Calu3 (cell line): ENCODE measurements around the gene RAD51B. TPM values are rescaled to one million over a fixed set of nuclear protein-coding genes. Genes with fewer than 3 reads are reported as not detected.
"Not testable (repeated sequence)": the region's sequence is repeated elsewhere in the genome, so short reads cannot be mapped to it uniquely, and the experiment has no call there.

Experiments
- BruUV-seq: library from RNA; stranded (reverse); fragments of 400-500 nt; replicated peaks from 2 replicates; lab custom pipeline; 2021; lab: Mats Ljungman, UMichigan
- CTCF ChIA-PET: fragments of 300-600 bp; sonication (Branson Sonifier 250); formaldehyde crosslinking; loops from one replicate; lab custom pipeline; 2022; ENCODE audit warnings: antibody characterized with exemption; lab: Charles Lee
- DNase-seq: peaks from one replicate; pipeline ENCODE4 v3.0.0; 2022
- H3K27ac Mint-ChIP-seq: one replicate; pipeline ENCODE4 v1.8.0; 2022; ENCODE audit warnings: mixed read lengths; ENCODE audit not compliant: unreplicated experiment
- H3K27me3 Mint-ChIP-seq: one replicate; pipeline ENCODE4 v1.8.0; 2022; ENCODE audit warnings: mixed read lengths; ENCODE audit not compliant: unreplicated experiment
- H3K36me3 Mint-ChIP-seq: one replicate; pipeline ENCODE4 v1.8.0; 2022; ENCODE audit warnings: mild to moderate bottlenecking, moderate library complexity, mixed read lengths; ENCODE audit not compliant: insufficient read depth, unreplicated experiment
- H3K4me1 Mint-ChIP-seq: one replicate; pipeline ENCODE4 v1.8.0; 2022; ENCODE audit warnings: mild to moderate bottlenecking, low read depth, mixed read lengths; ENCODE audit not compliant: unreplicated experiment
- H3K4me3 Mint-ChIP-seq: one replicate; pipeline ENCODE4 v1.8.0; 2022; ENCODE audit warnings: mild to moderate bottlenecking, low read depth, moderate library complexity, mixed read lengths; ENCODE audit not compliant: unreplicated experiment
- H3K9me3 Mint-ChIP-seq: one replicate; pipeline ENCODE4 v1.8.0; 2022; ENCODE audit warnings: low read depth, mixed read lengths; ENCODE audit not compliant: unreplicated experiment
- CTCF ChIP-seq: fragments of 200-600 bp; IDR thresholded peaks from one replicate; pipeline ENCODE4 v1.8.0; 2022; ENCODE audit warnings: antibody characterized with exemption; ENCODE audit not compliant: unreplicated experiment
- intact Hi-C: fragments of 100-400 bp; cut with micrococcal nuclease; formaldehyde crosslinking; loops from one replicate; pipeline ENCODE4 v1.10.0; 2022; ENCODE audit not compliant: unreplicated experiment
- total RNA-seq: library from RNA; stranded (reverse); gene quantifications from 2 replicates; pipeline ENCODE4 v1.2.3, GENCODE V29; 2022

RAD51B gene
- total RNA-seq, 1 experiment from 2014 or later: 24.7 TPM

GRCh38 chr14:68696721-68697495, 877.3 kb downstream of the RAD51B start:
- Mint-ChIP-seq H3K36me3 (no peaks in the 10 kb centered on the region), H3K4me3 (no peak overlapping the region), H3K27me3 (no peaks in the 10 kb centered on the region), H3K9me3 (no peaks in the 10 kb centered on the region), H3K27ac (no peak overlapping the region), H3K4me1 (peaks cover 12% of the 10 kb centered on the region)
- CTCF ChIA-PET: no interaction called here
- BruUV-seq: no TSS peak
- no peak for DNase-seq
- no peak for TF ChIP-seq CTCF
- intact Hi-C loops: loop anchor here (5.0 kb wide), 1 partner anchor 85 kb away; no protein-coding TSS in a partner anchor

DNA sequence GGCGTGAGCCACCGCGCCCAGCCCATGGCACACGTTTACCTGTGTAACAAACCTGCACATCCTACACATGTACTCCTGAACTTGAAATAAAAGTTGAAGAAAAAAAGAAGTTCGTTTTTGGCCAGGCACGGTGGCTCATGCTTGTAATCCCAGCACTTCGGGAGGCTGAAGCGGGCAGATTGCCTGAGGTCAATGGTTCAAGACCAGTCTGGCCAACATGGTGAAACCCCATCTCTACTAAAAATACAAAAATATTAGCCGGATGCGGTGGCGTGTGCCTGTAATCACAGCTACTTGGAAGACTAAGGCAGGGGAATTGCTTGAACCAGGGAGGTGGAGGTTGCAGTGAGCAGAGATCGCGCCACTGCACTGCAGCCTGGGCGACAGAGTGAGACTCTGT, 879.2 kb downstream of the RAD51B start:
- peaks cover 12% of the 10 kb centered on the region for H3K4me1 Mint-ChIP-seq
- H3K27me3 Mint-ChIP-seq, H3K4me3 Mint-ChIP-seq, H3K9me3 Mint-ChIP-seq, H3K27ac Mint-ChIP-seq, H3K36me3 Mint-ChIP-seq, BruUV-seq, CTCF ChIA-PET, DNase-seq: not testable (repeated sequence)
- intact Hi-C loops: loop anchor here (5.0 kb wide), 1 partner anchor 84 kb away; no protein-coding TSS in a partner anchor

DNA sequence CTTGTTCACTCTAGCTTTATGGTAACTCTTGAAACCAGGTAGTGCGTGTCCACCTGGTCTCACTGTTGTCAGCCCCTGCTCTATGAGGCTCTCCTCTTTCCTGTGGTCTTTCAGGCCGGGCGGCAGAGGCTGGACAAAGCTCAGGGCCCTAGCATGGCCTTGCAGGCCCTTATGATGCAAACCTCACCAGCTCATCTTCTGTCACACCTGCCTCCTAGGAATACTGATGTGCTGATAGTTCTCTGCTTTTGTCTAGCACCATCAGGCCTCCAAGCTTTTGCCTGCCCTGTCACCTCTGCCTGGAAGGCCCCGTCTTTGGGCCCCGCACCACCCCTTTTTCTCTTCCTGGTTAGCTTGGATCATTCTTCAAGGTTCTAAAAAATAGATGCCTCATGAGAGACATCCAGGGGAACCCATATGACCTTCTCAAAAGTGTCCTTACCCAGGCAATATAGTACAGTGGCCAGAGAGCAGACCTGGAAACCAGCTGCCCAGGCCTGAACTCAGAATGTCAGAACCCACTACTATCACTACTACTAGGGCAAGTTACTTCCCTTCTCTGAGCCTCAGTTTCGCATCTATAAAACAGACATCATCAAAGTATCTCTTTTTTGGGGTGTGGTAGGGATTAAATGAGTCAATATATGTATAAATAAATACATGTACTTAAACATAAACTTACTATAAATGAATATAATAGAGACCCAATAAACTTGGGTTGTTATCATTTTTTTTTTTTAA, 881.6 kb downstream of the RAD51B start:
- DNase-seq: no peak
- CTCF ChIA-PET: no interaction called here
- no peaks in the 10 kb centered on the region for H3K9me3 Mint-ChIP-seq
- H3K4me3 Mint-ChIP-seq: no peak overlapping the region
- H3K36me3 Mint-ChIP-seq: no peaks in the 10 kb centered on the region
- no peak for TF ChIP-seq CTCF
- H3K27me3 Mint-ChIP-seq: no peaks in the 10 kb centered on the region
- no TSS peak for BruUV-seq
- intact Hi-C loops: no loop called here
- H3K27ac Mint-ChIP-seq: no peak overlapping the region
- peaks cover 16% of the 10 kb centered on the region for H3K4me1 Mint-ChIP-seq

GRCh38 chr14:68702135-68702534, 882.6 kb downstream of the RAD51B start:
- Mint-ChIP-seq H3K27ac (no peak overlapping the region), H3K4me3 (no peak overlapping the region), H3K9me3 (peaks cover 4% of the 10 kb centered on the region), H3K27me3 (no peaks in the 10 kb centered on the region), H3K4me1 (peaks cover 25% of the 10 kb centered on the region), H3K36me3 (no peaks in the 10 kb centered on the region)
- intact Hi-C loops: no loop called here
- CTCF ChIA-PET: no interaction called here
- DNase-seq: no peak
- no TSS peak for BruUV-seq
- no peak for TF ChIP-seq CTCF
